Measurements from ENCODE around the gene DMBX1.

DNA sequence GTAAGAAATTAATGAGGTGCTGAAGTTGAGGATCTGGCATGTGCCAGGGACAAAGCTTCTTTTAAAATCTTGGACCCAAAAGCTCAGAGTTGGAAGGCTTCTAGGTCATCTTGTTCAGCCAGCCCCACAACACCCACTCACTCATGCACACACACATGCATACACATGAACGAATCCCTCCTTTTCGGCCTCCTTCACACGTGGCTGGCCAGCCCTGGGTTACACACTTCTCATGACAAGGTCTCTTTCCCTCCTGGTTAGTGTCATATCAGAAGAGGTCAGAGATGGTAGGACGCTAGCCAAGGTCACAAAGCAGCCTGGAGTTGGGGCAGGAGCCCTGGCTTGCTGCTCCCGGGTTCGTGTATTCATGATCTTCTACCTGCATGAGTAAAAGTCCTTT, 6.9 kb downstream of the DMBX1 start:
- TF ChIP-seq, protein P1, sequence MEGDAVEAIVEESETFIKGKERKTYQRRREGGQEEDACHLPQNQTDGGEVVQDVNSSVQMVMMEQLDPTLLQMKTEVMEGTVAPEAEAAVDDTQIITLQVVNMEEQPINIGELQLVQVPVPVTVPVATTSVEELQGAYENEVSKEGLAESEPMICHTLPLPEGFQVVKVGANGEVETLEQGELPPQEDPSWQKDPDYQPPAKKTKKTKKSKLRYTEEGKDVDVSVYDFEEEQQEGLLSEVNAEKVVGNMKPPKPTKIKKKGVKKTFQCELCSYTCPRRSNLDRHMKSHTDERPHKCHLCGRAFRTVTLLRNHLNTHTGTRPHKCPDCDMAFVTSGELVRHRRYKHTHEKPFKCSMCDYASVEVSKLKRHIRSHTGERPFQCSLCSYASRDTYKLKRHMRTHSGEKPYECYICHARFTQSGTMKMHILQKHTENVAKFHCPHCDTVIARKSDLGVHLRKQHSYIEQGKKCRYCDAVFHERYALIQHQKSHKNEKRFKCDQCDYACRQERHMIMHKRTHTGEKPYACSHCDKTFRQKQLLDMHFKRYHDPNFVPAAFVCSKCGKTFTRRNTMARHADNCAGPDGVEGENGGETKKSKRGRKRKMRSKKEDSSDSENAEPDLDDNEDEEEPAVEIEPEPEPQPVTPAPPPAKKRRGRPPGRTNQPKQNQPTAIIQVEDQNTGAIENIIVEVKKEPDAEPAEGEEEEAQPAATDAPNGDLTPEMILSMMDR (conservative IDR thresholded peaks at IDR 0.05; ENCODE audit: low read depth, low read length): no peak
- TF ChIP-seq, protein P2, sequence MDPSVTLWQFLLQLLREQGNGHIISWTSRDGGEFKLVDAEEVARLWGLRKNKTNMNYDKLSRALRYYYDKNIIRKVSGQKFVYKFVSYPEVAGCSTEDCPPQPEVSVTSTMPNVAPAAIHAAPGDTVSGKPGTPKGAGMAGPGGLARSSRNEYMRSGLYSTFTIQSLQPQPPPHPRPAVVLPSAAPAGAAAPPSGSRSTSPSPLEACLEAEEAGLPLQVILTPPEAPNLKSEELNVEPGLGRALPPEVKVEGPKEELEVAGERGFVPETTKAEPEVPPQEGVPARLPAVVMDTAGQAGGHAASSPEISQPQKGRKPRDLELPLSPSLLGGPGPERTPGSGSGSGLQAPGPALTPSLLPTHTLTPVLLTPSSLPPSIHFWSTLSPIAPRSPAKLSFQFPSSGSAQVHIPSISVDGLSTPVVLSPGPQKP (IDR thresholded peaks at IDR 0.05; ENCODE audit: borderline replicate concordance, low read depth, low read length): no peak
- TF ChIP-seq CEBPB (IDR thresholded peaks at IDR 0.05; ENCODE audit: low read depth, low read length) (no peak), MAFK (IDR thresholded peaks at IDR 0.05; ENCODE audit: low read depth, low read length) (no peak), POLR2A (IDR thresholded peaks at IDR 0.05; ENCODE audit: low read depth, low read length) (no peak), BHLHE40 (IDR thresholded peaks at IDR 0.05; ENCODE audit: low read depth, low read length) (no peak), RCOR1 (IDR thresholded peaks at IDR 0.05; ENCODE audit: insufficient replicate concordance, low read length) (no peak), RAD21 (IDR thresholded peaks at IDR 0.05; ENCODE audit: low read length) (no peak), FOS (IDR thresholded peaks at IDR 0.05; ENCODE audit: low read depth, low read length) (no peak)
